ENCODE measurements around the gene IGFBP2. TPM values are rescaled to one million over a fixed set of nuclear protein-coding genes. Genes with fewer than 3 reads are reported as not detected.

Gene IGFBP2
- polyA plus RNA-seq, 4 donors, result 9.8 to 163 (median 56.4) TPM

- 66 to 74% (median 72%) methylated on average over 8 of the region's 8 CpGs for WGBS, 3 donors
- Histone ChIP-seq H3K36me3 (ENCODE audit: control insufficient read depth in 3 of 3, insufficient read depth in 2 of 3, low read depth in 1 of 3, low read length in 3 of 3) (no peaks in the 10 kb centered on the region), H3K4me1 (ENCODE audit: control insufficient read depth in 3 of 3, insufficient read depth in 2 of 3, low read depth in 1 of 3, low read length in 2 of 3) (peaks cover 0 to 5% (median 0%) of the 10 kb centered on the region in 3 donors), H3K27ac (ENCODE audit: low read depth in 1 of 3, low read length in 2 of 3) (no peak overlapping the region), H3K4me3 (ENCODE audit: low read depth in 1 of 3, low read length in 3 of 3) (no peak overlapping the region), H3K27me3 (ENCODE audit: control insufficient read depth in 3 of 3, insufficient read depth in 3 of 3, low read length in 3 of 3) (no peaks in the 10 kb centered on the region), H3K9me3 (ENCODE audit: control insufficient read depth in 2 of 2, insufficient read depth in 1 of 2, low read depth in 1 of 2, low read length in 1 of 2) (no peaks in the 10 kb centered on the region)
- DNase-seq (no peak), FAIRE-seq (no peak)
Measured at GRCh38 chr2:216713691-216714336, 80.6 kb downstream of the IGFBP2 start.

Other genes starting within 250 kb of the IGFBP2 start
- gene SMARCAL1, start 220.9 kb upstream of the IGFBP2 start, polyA plus RNA-seq, result 10 to 100 TPM in 1 of 4 donors, 1 to 10 TPM in 3; 5.4 to 15.4 (median 8.3) TPM
- 1,000 to 10,000 TPM; 1,824 to 4,790 (median 3,519) TPM for gene RPL37A, start 134.6 kb upstream of the IGFBP2 start, polyA plus RNA-seq
- gene IGFBP5, start 62.1 kb downstream of the IGFBP2 start, polyA plus RNA-seq, result 100 to 1,000 TPM in 1 of 4 donors, 10 to 100 TPM in 1, 1 to 10 TPM in 2; 1.3 to 107 (median 19.0) TPM
- gene TNP1, start 226.6 kb downstream of the IGFBP2 start, polyA plus RNA-seq, result not detected